Measurements from ENCODE around the gene TBX2.

DNA sequence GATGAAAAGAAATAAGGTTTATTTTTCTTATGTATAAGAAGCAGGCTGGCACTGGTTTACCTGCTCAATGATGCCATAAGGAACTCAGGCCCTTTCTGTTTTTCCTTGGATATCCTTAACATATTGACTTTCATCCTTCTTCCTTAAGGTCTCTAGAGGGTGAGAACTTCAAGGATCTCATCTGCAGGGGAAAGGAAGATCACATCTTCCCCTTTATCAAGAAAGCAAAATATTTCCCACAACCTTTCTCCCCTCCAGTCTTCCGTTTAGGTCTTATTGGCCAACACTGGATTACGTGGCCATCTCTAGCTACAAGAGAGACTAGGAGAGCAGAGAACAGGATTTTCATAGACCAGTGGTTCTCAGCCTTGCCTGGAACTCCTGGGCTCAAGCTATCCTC, 48.4 kb downstream of the TBX2 start:
- no peak for TF ChIP-seq EZH2phosphoT487 (IDR thresholded peaks at IDR 0.05; ENCODE audit: borderline replicate concordance)
- TF ChIP-seq, protein P1, sequence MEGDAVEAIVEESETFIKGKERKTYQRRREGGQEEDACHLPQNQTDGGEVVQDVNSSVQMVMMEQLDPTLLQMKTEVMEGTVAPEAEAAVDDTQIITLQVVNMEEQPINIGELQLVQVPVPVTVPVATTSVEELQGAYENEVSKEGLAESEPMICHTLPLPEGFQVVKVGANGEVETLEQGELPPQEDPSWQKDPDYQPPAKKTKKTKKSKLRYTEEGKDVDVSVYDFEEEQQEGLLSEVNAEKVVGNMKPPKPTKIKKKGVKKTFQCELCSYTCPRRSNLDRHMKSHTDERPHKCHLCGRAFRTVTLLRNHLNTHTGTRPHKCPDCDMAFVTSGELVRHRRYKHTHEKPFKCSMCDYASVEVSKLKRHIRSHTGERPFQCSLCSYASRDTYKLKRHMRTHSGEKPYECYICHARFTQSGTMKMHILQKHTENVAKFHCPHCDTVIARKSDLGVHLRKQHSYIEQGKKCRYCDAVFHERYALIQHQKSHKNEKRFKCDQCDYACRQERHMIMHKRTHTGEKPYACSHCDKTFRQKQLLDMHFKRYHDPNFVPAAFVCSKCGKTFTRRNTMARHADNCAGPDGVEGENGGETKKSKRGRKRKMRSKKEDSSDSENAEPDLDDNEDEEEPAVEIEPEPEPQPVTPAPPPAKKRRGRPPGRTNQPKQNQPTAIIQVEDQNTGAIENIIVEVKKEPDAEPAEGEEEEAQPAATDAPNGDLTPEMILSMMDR (conservative IDR thresholded peaks at IDR 0.05; ENCODE audit: low read length), result no peak
